ENCODE results near the gene STARD8.
"Not testable (repeated sequence)": the region's sequence is repeated elsewhere in the genome, so short reads cannot be mapped to it uniquely, and the experiment has no call there.

STARD8 gene

DNA sequence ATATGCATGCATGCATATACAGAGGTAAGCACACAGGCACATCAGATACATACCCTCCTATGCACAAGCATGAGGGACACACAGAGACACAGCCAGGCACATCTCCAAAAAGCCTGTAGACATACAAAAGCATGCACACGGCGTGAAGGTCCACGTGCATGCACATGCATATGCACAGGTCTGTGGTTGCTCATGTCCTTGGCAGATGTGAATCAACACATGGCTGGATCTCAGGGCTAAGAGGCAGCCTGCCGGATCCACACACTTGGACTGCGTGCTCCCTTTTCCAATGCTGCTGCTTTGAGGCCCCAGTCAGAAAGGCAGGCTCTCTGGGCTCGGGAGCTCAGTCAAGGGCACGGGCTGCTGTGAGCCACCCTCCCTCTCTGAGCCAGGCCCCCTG is 3.6 kb downstream of the STARD8 start:
- ATAC-seq: peak; percentile 42
- Mint-ChIP-seq H3K4me3 (no peak overlapping the region), H3K9me3 (no peaks in the 10 kb centered on the region), H3K4me1 (no peaks in the 10 kb centered on the region), H3K27me3 (peaks cover 8% of the 10 kb centered on the region), H3K27ac (no peak overlapping the region)
- DNase-seq: no peak

DNA sequence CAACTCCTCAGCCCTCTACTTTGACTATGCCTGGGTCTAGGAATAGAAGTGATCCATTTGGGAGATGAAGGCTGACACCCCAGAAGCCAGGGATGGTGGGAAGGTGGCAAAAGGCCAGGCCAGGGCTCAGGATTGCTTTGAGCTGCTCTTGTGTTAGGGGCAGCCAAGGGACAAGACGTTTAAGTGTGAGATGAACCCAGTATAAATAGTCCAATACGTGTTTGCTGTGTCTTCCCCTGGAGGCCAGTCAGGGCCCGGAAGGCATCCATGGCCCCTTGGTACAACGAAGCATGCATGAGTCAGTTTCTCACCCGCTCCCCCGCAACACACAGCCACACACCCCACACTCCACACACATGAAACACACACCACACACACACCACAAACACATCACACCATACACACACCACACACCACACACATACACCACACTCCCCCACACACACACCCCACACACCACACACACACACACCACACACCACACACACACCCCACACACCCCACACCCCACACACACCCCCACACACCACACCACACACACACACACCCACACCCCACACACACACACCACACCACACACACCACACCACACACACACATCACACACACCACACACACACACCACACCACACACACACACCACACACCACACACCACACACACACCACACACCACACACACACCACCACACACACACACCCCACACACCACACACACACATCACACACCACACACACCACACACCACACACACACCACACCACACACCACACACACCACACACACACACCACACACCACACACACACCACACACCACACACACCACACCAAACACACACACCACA is 5.1 kb downstream of the STARD8 start:
- DNase-seq (no peak), ATAC-seq (peak; percentile 40)
- H3K4me1 Mint-ChIP-seq: no peaks in the 10 kb centered on the region
- H3K27me3 Mint-ChIP-seq: peaks cover 8% of the 10 kb centered on the region
- no peaks in the 10 kb centered on the region for H3K9me3 Mint-ChIP-seq
- no peak overlapping the region for H3K27ac Mint-ChIP-seq
- H3K4me3 Mint-ChIP-seq: no peak overlapping the region

DNA sequence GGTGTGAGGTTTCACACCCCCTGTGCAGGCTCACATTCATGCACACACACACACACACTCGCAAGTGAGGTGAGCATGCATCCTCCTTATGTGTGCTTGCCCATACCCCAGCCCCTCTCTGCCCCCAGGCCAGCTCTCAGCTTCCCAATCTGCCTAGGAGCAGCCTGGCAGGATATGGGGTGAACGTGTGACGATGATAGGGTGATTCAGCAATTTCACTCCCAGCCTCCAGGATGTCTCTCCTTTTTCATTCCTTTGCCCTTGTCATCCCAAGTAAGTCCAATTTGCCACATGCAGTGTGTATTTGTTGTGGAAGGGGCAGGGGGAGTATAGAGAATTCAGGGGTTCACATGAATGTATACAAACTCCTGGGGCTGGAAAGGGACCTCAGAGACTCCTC is 7.2 kb downstream of the STARD8 start:
- no peak for ATAC-seq
- H3K4me1 Mint-ChIP-seq: no peaks in the 10 kb centered on the region
- no peak overlapping the region for H3K27ac Mint-ChIP-seq
- no peaks in the 10 kb centered on the region for H3K27me3 Mint-ChIP-seq
- DNase-seq: no peak
- H3K4me3 Mint-ChIP-seq: no peak overlapping the region
- no peaks in the 10 kb centered on the region for H3K9me3 Mint-ChIP-seq

DNA sequence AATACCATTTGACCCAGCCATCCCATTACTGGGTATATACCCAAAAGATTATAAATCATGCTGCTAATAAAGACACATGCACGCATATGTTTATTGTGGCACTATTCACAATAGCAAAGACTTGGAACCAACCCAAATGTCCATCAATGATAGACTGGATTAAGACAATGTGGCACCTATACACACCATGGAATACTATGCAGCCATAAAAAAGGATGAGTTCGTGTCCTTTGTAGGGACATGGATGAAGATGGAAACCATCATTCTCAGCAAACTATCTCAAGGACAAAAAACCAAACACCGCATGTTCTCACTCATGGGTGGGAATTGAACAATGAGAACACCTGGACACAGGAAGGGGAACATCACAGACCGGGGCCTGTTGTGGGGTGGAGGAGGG is 9.0 kb downstream of the STARD8 start:
- H3K27me3 Mint-ChIP-seq, H3K4me1 Mint-ChIP-seq, H3K4me3 Mint-ChIP-seq, ATAC-seq, H3K27ac Mint-ChIP-seq, H3K9me3 Mint-ChIP-seq, DNase-seq: not testable (repeated sequence)

DNA sequence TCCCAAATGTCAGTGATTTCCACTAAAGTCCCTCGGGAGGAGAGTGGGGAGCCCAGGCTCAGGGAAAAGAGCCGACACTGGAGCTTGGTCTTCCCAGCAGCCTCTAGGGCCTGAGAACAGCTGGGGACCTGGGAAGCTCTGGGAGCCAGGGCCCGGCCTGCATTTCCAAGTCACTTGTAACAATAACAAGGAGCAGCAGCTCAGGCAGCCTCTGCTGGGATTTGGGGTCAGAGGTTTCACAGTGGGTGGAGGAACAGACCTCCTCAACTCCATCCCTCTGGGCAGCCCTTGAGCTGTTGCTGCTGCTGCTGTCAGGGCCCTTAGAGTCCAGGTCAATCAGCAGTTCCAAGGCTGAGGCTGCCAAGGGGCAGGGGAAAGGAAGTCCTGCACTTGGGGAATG is 11.1 kb downstream of the STARD8 start:
- no peaks in the 10 kb centered on the region for H3K9me3 Mint-ChIP-seq
- no peaks in the 10 kb centered on the region for H3K4me1 Mint-ChIP-seq
- H3K27ac Mint-ChIP-seq: no peak overlapping the region
- no peak for DNase-seq
- no peak for ATAC-seq
- H3K4me3 Mint-ChIP-seq: no peak overlapping the region
- H3K27me3 Mint-ChIP-seq: peaks cover 8% of the 10 kb centered on the region

DNA sequence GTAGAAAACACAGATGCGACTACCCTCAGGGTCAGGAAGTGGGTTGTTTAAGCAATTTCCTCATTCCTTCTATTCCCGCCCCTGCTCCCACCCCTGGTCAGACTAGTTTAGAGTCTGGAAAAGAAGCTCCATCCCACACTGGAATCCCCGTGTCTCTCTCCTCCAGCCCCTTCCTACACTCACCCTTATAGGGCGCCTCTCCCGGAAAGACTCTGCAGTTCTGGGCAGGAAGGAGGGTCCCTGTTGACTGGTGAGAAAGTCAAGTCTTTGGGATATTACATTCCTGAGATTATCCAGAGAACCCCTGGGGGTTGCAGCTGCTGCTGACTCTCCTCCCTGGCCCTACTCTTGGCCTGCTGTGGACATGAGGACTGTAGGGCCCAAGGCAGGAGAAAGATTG is 11.9 kb downstream of the STARD8 start:
- Mint-ChIP-seq H3K27ac (no peak overlapping the region), H3K4me1 (no peaks in the 10 kb centered on the region), H3K4me3 (no peak overlapping the region), H3K9me3 (no peaks in the 10 kb centered on the region), H3K27me3 (peaks cover 8% of the 10 kb centered on the region)
- ATAC-seq (no peak), DNase-seq (no peak)

DNA sequence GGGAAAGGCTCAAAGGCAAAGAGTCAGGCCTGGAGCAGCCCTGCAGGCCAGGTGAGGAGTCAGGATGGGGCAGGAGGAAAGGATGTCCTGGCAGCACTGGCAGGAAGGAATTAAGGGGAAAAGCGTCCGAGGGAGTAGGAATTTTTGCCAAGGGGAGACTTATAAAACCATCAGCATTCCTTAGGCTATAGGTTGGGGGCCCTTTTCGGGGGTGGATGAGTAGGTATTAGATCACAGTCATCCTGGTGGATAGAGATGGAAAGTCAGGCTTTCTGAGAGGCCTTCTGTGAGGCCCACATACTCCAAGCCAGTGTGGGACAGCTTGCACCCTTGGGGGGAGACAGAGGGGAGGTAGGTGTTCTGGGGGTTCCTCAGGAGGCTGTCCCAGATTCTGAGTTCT is 12.3 kb downstream of the STARD8 start:
- Mint-ChIP-seq H3K4me1 (no peaks in the 10 kb centered on the region), H3K4me3 (no peak overlapping the region), H3K27me3 (peaks cover 8% of the 10 kb centered on the region), H3K9me3 (no peaks in the 10 kb centered on the region), H3K27ac (no peak overlapping the region)
- ATAC-seq (no peak), DNase-seq (no peak)

DNA sequence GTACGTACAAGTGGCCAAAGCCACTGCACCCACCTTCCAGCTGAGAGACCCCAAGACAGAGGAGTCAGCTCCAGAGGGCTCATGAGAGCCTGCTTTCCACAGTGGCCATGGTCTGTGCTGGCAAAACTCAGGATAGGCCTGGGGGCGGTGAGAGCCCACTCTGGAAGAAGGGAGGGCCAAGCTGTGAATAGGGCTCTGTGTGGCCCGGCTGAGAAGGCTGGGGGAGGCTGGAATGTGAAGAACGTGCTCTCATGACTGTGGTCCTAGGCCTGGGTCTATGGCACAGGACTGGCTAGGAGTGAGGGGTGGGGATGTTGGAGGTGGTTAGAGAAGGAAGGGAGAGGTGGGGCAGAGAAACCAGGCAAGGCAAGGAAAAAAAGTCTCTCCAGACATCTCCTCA is 13.3 kb downstream of the STARD8 start:
- Mint-ChIP-seq H3K4me1 (no peaks in the 10 kb centered on the region), H3K4me3 (no peak overlapping the region), H3K9me3 (no peaks in the 10 kb centered on the region), H3K27me3 (peaks cover 8% of the 10 kb centered on the region), H3K27ac (peak overlapping the region in 1 of 2 donors; percentile 85)
- ATAC-seq (no peak), DNase-seq (no peak)

DNA sequence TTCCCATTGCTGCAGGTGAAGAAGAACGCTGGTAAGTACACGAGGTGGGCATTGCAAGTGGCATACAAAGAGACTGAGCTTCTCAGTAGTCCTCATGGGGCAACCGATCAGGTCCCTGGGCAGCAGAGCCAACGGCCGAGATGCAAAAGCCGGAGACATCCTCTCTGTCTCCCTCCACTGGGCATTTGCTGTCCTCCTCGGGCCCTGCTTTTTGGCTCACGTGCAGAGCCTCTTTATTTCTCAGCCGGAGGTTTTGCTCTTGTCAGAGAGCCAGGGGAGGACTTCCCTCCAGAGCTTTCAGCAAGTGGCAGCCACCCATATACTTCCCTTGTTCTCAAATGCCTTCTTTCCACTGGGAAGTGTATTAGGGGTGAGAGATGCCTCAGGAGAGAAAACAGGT is 18.0 kb downstream of the STARD8 start:
- ATAC-seq (no peak), DNase-seq (no peak)
- H3K27me3 Mint-ChIP-seq: peaks cover 8% of the 10 kb centered on the region
- no peaks in the 10 kb centered on the region for H3K4me1 Mint-ChIP-seq
- H3K9me3 Mint-ChIP-seq: no peaks in the 10 kb centered on the region
- no peak overlapping the region for H3K27ac Mint-ChIP-seq
- no peak overlapping the region for H3K4me3 Mint-ChIP-seq

DNA sequence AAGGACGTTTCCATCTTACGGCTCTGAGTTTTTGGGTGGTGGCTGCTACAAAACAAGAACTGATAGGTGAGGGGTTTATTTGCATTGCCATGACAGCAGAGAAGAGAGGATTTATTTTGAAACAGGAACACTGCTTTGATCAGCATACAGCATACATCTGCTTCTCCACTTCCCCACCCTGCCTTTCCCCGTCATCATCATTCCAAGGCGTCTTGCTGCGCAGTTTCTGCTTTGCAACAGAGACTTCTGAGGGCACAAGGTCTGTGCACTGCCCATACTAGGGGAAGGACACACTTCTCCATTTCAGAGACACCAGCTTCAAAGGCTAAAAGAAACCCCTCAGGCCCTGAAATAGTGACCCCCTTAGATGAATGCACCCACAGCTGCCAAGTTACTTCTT is 19.1 kb downstream of the STARD8 start:
- ATAC-seq: no peak
- DNase-seq: no peak
- Mint-ChIP-seq H3K9me3 (no peaks in the 10 kb centered on the region), H3K4me1 (no peaks in the 10 kb centered on the region), H3K27ac (no peak overlapping the region), H3K4me3 (no peak overlapping the region), H3K27me3 (peaks cover 8% of the 10 kb centered on the region)

DNA sequence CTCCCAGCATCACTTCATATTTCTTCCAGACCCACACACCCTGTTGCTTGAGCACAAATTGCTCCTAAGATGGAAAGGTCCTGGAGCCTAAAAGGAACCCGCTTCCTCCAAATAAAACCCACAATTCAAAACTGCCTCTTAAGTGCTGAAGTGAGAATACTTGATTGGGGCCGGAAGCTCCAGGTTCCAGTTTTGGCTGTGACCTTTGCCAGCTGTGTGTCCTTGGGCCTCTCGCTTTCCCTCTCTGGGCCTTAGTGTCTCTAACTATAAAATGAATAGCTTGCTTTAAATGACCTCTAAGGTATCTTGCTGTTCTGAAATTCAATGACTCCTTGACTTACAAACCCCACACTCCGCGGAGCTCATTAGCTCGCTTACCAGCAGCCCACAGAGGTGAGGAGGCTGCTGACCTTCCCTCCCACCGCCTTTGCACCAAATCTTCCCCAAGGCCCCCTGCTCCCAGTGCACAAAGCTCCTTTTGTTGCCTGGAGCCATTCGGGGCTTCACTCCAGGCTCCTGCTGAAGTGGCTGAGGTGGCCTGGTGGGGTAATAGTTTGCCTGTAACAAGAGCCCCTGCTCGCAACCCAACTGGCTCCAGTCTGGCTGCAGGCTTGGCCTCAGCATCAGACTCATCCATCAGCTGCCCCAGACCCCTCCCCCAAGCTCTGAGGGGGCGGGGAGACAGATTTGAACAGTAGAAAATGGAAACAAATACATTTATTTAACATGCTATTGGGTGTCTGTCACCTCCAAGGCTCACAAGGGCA is 21.8 kb downstream of the STARD8 start:
- no peaks in the 10 kb centered on the region for H3K4me1 Mint-ChIP-seq
- no peak overlapping the region for H3K4me3 Mint-ChIP-seq
- no peaks in the 10 kb centered on the region for H3K9me3 Mint-ChIP-seq
- no peak for ATAC-seq
- H3K27ac Mint-ChIP-seq: peak overlapping the region in 1 of 2 donors; percentile 85
- no peak for DNase-seq
- H3K27me3 Mint-ChIP-seq: no peaks in the 10 kb centered on the region

DNA sequence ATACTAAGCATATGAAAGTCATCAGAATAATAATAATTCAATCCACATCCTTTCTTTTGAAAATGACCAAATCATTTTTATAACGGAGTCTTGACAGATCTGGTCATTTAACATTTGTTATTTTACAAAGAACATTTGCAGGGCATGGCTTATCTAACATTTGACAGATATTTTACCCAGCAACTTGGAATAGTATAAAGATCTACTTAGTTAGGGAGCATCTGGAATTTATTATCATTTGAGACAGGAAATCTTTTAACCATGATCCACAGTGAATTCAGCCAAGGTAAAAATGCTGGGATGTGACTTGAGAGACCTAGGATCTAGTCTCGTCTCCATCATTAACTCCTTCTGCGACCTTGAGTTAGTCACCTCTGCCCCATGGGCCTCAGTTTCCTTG is 22.4 kb downstream of the STARD8 start:
- DNase-seq: no peak
- ATAC-seq: no peak
- Mint-ChIP-seq H3K27ac (no peak overlapping the region), H3K9me3 (no peaks in the 10 kb centered on the region), H3K4me3 (no peak overlapping the region), H3K4me1 (no peaks in the 10 kb centered on the region), H3K27me3 (no peaks in the 10 kb centered on the region)

DNA sequence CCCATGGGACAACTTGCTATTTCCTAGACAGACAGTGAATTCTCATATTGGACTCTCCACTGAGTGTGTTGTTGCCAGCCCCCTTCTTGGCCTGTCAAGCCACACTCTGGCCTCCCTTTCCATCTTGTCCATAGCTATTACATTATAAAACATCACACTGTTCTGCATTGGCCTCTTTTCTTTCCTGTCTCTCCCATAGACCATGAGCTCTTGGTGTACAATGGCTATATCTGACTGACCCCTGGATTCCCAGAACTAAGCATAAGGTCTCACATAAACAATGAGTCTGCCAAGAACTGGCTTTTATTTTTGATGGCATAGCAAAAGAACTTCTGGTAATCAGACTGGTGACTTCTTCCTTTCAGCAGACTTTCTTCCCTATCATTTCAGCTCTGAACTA is 23.8 kb downstream of the STARD8 start:
- no peaks in the 10 kb centered on the region for H3K27me3 Mint-ChIP-seq
- H3K9me3 Mint-ChIP-seq: no peaks in the 10 kb centered on the region

DNA sequence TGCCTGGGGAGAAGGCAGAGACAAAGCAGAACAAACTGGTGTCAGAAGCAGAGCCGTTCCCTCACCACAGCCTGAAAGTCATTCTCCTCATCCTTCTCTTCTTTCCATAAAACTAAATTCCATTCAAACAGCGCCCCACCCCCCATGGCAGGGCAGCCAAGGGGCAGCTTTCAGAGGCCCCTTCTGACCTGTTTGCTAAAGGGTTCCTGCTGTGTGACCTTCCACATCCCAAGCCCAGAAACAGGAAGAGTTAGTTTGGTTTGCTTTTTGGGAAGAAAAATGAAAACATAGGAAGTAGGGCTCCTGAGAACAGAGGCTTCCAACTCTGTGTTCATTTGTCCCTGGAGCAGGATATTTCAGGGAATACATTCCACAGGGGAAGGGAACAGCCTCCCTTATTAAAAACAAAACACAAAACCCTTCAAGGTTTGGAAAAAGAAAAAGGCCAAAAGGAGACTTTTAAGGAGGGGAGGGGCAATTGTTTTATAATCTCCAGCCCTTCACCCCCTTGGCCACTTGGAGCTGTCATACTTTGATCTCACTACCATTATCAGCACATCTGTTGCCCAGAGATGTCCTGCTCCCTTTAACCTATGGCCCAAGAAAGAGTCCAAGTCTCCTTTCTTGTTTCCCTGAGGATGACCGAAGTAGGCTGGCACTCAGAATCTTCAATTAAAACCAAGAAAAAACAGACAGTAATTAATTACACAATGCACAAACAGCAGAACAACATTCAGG is 25.3 kb downstream of the STARD8 start:
- ATAC-seq (no peak), DNase-seq (no peak)
- Mint-ChIP-seq H3K9me3 (no peaks in the 10 kb centered on the region), H3K4me1 (no peaks in the 10 kb centered on the region), H3K27ac (no peak overlapping the region), H3K4me3 (no peak overlapping the region), H3K27me3 (no peaks in the 10 kb centered on the region)

More for the DNA sequence above, 23.8 kb downstream of the STARD8 start:
- DNase-seq (no peak), ATAC-seq (no peak)
- no peaks in the 10 kb centered on the region for H3K4me1 Mint-ChIP-seq
- H3K27ac Mint-ChIP-seq: no peak overlapping the region
- H3K4me3 Mint-ChIP-seq: no peak overlapping the region

DNA sequence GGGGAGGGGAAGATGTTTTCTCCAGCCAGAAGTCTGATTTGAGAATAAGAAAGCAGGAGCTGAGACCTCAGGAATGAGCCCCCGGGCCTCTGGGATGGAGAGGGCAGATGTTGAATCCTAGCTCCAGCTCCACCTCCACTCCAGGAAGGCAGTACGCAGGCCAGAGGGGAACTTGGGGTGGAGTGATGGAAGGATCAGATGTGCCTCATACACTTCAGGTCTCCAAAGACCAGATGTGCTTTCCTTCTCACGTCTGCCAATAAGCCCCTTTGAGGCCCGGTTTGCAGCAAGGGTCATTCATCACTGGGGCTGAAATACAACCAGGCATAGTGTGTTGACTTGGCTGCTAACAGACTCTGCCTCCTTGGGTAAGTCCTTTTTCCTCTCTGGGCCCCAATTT is 28.1 kb downstream of the STARD8 start:
- ATAC-seq (no peak), DNase-seq (no peak)
- H3K27ac Mint-ChIP-seq: no peak overlapping the region
- H3K9me3 Mint-ChIP-seq: no peaks in the 10 kb centered on the region
- no peak overlapping the region for H3K4me3 Mint-ChIP-seq
- H3K4me1 Mint-ChIP-seq: peaks cover 3% of the 10 kb centered on the region
- no peaks in the 10 kb centered on the region for H3K27me3 Mint-ChIP-seq

DNA sequence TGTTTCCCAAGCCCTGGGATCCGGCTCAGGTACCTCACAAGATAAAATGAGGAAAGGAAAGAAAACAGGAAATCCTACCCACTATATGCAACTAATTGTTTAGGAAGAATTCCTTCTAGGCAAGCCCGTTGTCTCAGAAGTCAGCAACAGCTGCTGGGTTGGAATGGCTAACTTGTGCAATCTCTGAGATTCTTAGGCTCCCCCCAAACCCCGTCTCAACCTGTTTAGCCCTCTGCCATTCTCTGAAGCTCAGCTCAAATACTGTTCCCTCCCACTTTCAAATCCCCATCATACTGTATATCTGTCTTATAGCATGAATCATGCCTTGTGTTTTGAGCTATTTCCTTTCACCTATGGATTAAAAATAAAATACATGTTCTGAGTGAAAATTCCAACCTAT is 28.9 kb downstream of the STARD8 start:
- no peak overlapping the region for H3K4me3 Mint-ChIP-seq
- peaks cover 5% of the 10 kb centered on the region for H3K4me1 Mint-ChIP-seq
- DNase-seq (no peak), ATAC-seq (no peak)
- no peak overlapping the region for H3K27ac Mint-ChIP-seq
- H3K9me3 Mint-ChIP-seq: no peaks in the 10 kb centered on the region
- H3K27me3 Mint-ChIP-seq: no peaks in the 10 kb centered on the region

All from stimulated activated naive CD8-positive, alpha-beta T cell treated with anti-CD3 and anti-CD28 coated beads, Interleukin-15, amount 100 ng/mL, for 72 hours (primary cell).